Psoas muscle (tissue), 8 donors: ENCODE data around the gene CTNNA1. TPM values are rescaled to one million over a fixed set of nuclear protein-coding genes. Genes with fewer than 3 reads are reported as not detected.

Experiments used
- ATAC-seq, 4 donors: fragments of 200-7000 bp; cut with Tn5 transposase; one replicate each; pipeline ENCODE4 v1.9.1; 2020; ENCODE audit warnings: moderate library complexity in 3 of 4, mild to moderate bottlenecking in 2 of 4
- DNase-seq, 2 donors: peaks; one replicate each; pipeline ENCODE4 v3.0.0-alpha.2; 2020
- H3K27ac ChIP-seq: fragments of 200-600 bp; one replicate; pipeline ENCODE4 v1.8.0; 2022
- H3K27me3 ChIP-seq, 3 donors: fragments of 200-600 bp in 1 of 3; one replicate each; pipeline versions ENCODE4 v1.6.1 to v1.8.0; 2013 to 2022; ENCODE audit warnings: low read length in 2 of 3, mild to moderate bottlenecking in 2 of 3, moderate library complexity in 1 of 3; ENCODE audit not compliant: insufficient read depth in 3 of 3
- H3K36me3 ChIP-seq, 2 donors: fragments of 200-600 bp in 1 of 2; one replicate each; pipeline versions ENCODE4 v1.6.1 to v1.8.0; 2013 to 2022; ENCODE audit warnings: low read depth in 1 of 2, mild to moderate bottlenecking in 1 of 2, moderate library complexity in 1 of 2; ENCODE audit not compliant: insufficient read depth in 1 of 2
- H3K4me1 ChIP-seq: fragments of 200-600 bp; one replicate; pipeline ENCODE4 v1.8.0; 2022
- H3K4me3 ChIP-seq: fragments of 200-600 bp; one replicate; pipeline ENCODE4 v1.8.0; 2022; ENCODE audit warnings: mild to moderate bottlenecking
- H3K9me3 ChIP-seq: fragments of 200-600 bp; one replicate; pipeline ENCODE4 v1.8.0; 2022
- CTCF ChIP-seq: fragments of 200-600 bp; IDR thresholded peaks from one replicate; pipeline ENCODE4 v1.8.0; 2022; ENCODE audit warnings: antibody characterized with exemption
- WGBS, 3 donors: extraction: QIAGEN DNeasy Blood & Tissue Kit; methylation state at CpG; one replicate each; pipeline versions ENCODE4 v1.1.6 to v1.1.7; 2013; 5-methylcytosine and 5-hydroxymethylcytosine counted together
- intact Hi-C, 2 donors: fragments of 100-400 bp; cut with DNase I; formaldehyde crosslinking; loops; one replicate each; pipeline versions ENCODE4 v1.11.0 to v1.14.2; 2022
- polyA plus RNA-seq, 3 donors: library from polyadenylated mRNA; stranded (reverse); fragments of 200-250 nt; gene quantifications; one replicate each; pipeline ENCODE4 v1.2.3, GENCODE V29; 2013
- total RNA-seq, 4 donors: library from RNA; stranded (reverse); fragmentation: NEBNext Ultra II Directional in 2 of 4; extraction: Animal tissue kit (Norgen Biotek cat#: 25700) in 2 of 4; gene quantifications; one replicate each; pipeline versions ENCODE4 v1.2.1 to v1.2.4, GENCODE V29; 2021 to 2023
- donor health status: healthy with polysubstance abuse.
- donor health status: DM: no; HTN: no; CAD: no; lungs with moderate emphysema.
- donor health status: Bipolar disorder and iron deficiency.
- donor health status: healthy.
- donor health status: DM: yes; HTN: yes; CAD: no.
- donor health status: DM: no; HTN: no; CAD: no.
- donor health status: DM: no; HTN: no; CAD: no.
- donor health status: DM: yes; HTN: yes; CAD: no.

Gene CTNNA1
- total and polyA plus RNA-seq, 7 donors: 58.8 to 162 (median 99.3) TPM

- no peak for TF ChIP-seq CTCF
- Histone ChIP-seq H3K4me3 (no peak overlapping the region), H3K4me1 (peaks cover 24% of the 10 kb centered on the region), H3K27me3 (no peaks in the 10 kb centered on the region), H3K27ac (no peak overlapping the region), H3K36me3 (no peaks in the 10 kb centered on the region), H3K9me3 (no peaks in the 10 kb centered on the region)
- WGBS, 3 donors: 55 to 64% (median 60%) methylated on average over 10 of the region's 10 CpGs
- ATAC-seq (peak in 1 of 4 donors; percentile 23), DNase-seq (no peak)
- intact Hi-C loops: loop anchor here (10.0 kb wide), 1 partner anchor 128 kb away; no protein-coding TSS in a partner anchor
These were observed 30.6 kb upstream of the CTNNA1 start for GRCh38 chr5:138722544-138723177.

GRCh38 chr5:138724470-138725146 lies 28.6 kb upstream of the CTNNA1 start:
- H3K9me3 ChIP-seq: no peaks in the 10 kb centered on the region
- intact Hi-C loops: loop anchor here (5.0 to 10.0 kb wide), 2 partner anchors 82 to 130 kb away; no protein-coding TSS in a partner anchor
- no peak overlapping the region for H3K4me3 ChIP-seq
- peak; percentile 35 to 62 for DNase-seq
- H3K4me1 ChIP-seq: peaks cover 24% of the 10 kb centered on the region
- H3K27me3 ChIP-seq: no peaks in the 10 kb centered on the region
- H3K27ac ChIP-seq: peak overlapping the region; percentile 61
- H3K36me3 ChIP-seq: no peaks in the 10 kb centered on the region
- TF ChIP-seq CTCF: no peak
- peak; percentile 75 to 87 (median 84) for ATAC-seq
- WGBS, 3 donors: 34 to 49% (median 42%) methylated on average over 5 of the region's 5 CpGs

DNA sequence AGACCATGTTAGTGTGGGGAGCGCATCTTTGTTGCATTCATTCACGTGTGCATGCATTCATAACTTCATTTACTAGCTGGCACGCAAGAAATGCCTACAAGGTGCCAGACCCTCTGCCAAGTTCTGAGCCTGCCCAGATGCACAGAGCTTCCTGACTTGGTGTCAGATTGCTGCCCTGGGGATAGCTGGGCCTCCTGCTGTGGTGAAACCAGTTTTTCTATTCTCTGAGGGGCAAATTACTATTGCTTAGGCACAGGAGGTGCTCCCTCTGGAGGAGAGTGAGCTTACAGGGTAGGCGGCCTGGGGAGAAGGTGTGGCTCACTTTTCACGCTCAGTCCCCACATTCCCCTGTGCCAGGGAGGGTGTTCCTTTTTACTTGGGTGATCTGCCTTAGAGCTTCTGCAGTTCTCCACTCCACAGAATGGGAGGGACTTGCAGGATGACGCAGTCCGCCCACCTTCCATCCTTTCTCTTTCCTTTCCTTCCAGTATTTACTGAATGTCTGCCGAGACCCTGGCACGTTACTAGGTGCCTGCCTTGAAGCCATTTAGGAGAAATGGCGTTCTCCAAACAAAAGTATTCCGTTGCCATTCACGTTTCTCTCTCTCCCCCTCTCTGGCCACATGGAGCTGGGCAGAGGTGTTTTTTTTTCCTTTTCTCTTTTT lies 27.9 kb upstream of the CTNNA1 start:
- H3K27me3 ChIP-seq: no peaks in the 10 kb centered on the region
- peaks cover 24% of the 10 kb centered on the region for H3K4me1 ChIP-seq
- WGBS, 3 donors: 32 to 58% (median 43%) methylated on average over 12 of the region's 12 CpGs
- H3K4me3 ChIP-seq: peak overlapping the region; percentile 25
- peak; percentile 37 for TF ChIP-seq CTCF
- intact Hi-C loops: loop anchor here (5.0 to 10.0 kb wide), 2 partner anchors 83 to 130 kb away; no protein-coding TSS in a partner anchor
- H3K36me3 ChIP-seq: no peaks in the 10 kb centered on the region
- DNase-seq (peak; percentile 28 to 63), ATAC-seq (peak; percentile 75 to 88 (median 84))
- no peaks in the 10 kb centered on the region for H3K9me3 ChIP-seq
- peak overlapping the region; percentile 61 for H3K27ac ChIP-seq

GRCh38 chr5:138725818-138726416 lies 27.3 kb upstream of the CTNNA1 start:
- Histone ChIP-seq H3K4me1 (peaks cover 24% of the 10 kb centered on the region), H3K9me3 (no peaks in the 10 kb centered on the region), H3K36me3 (no peaks in the 10 kb centered on the region), H3K4me3 (peak overlapping the region; percentile 25), H3K27ac (peak overlapping the region; percentile 61), H3K27me3 (no peaks in the 10 kb centered on the region)
- intact Hi-C loops: loop anchor here (5.0 to 10.0 kb wide), 2 partner anchors 84 to 131 kb away; no protein-coding TSS in a partner anchor
- ATAC-seq: peak in 2 of 4 donors; percentile 25 to 32
- WGBS, 3 donors: 61 to 66% (median 62%) methylated on average over 6 of the region's 6 CpGs
- TF ChIP-seq CTCF: no peak
- no peak for DNase-seq
